GM12874 (cell line): ENCODE data around the gene FEN1.

Experiments
- CTCF ChIP-seq: IDR thresholded peaks from 2 replicates; pipeline ENCODE4 v1.5.1; 2011; ENCODE audit warnings: low read depth, mild to moderate bottlenecking, control low read depth, low read length, moderate library complexity; ENCODE audit not compliant: insufficient read depth

FEN1 gene

GRCh38 chr11:61826930-61827570, 34.3 kb downstream of the FEN1 start:
- no peak for TF ChIP-seq CTCF

DNA sequence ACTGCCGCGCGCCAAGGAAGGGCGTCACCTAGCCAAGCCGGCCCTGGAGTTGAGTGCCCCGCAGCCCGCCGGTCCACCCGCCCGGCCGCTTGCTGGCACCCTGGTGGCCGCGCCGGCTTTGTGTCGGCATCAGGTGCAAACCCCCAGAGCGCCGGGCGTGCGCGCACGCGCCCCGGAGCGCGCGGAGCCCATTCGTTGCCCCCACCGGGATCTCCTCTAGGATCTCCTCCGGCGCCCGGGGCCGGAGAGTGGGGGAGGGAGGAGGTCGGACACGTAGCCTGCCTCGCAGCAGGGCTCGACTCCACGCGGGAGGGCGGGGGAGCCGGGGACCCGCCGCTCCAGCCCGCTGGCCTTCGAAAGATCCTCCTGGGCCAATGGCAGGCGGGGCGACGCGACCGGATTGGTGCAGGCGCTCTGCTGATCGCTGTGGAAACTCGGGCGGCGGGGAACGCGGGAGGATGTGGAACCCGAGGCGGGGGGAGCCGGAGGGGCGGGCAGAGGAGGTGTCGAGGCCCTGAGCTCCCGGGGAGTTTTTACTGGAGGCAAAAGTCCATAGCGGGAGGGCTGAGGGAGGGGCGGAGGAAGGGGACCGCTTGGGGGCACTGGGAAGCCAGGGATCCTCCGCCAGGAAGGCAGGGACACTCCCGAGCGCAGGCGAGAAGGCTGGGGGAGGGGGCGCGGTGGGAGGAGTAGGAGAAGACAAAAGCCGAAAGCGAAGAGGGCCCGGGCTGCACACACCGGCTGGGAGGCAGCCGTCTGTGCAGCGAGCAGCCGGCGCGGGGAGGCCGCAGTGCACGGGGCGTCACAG, 35.1 kb downstream of the FEN1 start, which contains the start of gene FADS2:
TSS of gene FADS2 (plus strand) at position 730 of the 808 bp plus-strand sequence. CDS start 91 bp downstream, outside the sequence.
- no peak for TF ChIP-seq CTCF

GRCh38 chr11:61828379-61828628, 35.6 kb downstream of the FEN1 start:
- TF ChIP-seq CTCF: no peak

DNA sequence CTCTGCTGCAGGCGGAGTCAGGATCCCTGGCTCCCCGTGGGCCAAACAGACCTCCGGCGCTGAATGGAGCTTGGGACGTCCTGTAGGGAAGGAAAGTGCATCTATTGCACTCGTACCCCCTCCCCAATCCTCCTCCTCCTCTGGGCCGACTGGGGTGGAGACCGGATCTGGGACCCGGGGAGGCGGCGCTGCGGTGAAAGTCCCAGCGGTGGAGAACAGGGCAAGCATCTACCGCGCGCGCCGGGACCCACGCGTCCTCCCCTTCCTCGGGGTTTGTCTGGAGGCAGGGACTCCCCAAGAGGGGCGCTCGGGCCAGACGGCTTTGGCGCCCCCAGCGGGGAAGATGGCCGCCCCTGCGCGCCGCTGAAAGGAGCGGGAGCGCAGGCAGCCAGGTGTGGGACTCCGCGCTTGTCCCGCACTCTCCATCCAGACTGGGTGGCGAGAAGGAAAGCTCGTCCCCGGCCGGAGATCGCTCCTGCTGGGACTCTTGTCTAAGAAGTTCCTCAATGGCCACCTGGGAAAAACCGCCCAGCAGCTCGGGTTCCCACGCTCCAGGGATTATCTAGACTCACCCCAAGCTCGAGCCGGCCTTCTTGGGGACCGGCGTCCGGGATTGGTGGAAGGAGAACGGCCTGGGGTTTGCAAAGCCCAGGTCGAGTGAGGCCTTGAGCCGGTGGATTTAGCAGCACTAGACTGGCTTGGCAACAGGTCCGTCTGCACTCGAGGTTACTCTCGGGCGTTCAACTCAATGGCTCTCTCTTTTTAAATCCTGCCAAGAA, 36.1 kb downstream of the FEN1 start:
- peak; percentile 68 for TF ChIP-seq CTCF

DNA sequence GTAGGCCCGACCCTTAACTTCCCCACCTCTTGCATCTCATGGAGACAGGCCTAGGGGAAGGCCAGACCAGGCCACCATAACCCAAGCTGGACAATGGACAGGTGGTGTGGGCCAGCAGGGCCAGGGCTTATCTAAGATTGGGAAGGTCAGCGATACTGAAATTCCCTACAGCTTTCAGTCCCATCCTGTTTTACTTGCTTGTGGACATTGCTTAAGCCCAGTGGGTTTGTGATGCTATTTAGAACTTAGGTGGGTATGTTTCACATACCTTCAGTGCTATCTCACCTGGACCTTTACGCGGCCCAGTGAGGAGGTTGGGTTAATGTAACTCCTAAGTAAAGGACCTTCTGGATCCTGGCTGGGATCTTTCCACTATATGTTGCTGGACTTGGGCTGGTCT, 37.1 kb downstream of the FEN1 start:
- no peak for TF ChIP-seq CTCF

DNA sequence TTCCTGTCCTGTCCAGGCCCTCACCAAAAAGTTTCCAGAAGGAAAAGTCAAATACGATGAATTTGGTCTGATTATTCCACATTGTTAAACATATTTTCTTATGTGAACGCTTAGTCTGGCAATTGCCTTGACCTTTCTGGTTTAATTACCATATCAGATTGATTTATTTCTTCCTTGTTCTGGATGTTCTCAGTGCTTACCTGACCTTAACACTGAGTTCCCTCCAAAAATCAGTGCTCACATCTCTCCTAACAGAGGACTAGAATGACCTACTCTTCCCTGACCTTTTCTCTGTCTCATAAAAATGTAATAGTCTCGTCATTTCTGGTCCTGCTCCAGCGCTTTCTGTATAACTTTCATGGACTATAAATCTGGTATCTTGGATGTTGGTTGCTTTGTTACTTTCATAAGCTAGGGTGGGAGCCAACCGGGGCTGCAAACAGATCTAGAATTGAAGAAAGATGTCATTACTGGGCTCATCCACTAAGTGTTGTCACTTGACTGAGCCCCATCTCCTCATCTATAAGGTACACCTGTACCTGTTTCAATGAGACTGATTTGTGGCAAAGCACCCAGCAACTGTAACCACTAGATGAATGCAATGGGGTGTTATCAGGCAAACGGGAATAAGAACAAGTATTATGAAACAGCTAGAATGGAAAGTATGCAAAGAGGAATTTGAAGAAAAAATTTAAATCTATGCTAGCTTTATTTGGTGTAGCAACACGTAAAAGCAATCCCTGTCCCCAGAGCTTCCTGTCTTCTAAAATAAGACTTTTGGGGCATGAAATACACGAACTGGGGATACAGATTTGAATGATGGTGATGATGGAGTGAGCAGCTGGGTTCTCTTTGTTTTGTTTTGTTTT, 37.8 kb downstream of the FEN1 start:
- no peak for TF ChIP-seq CTCF
